ENCODE data around the gene BSN. TPM values are rescaled to one million over a fixed set of nuclear protein-coding genes. Genes with fewer than 3 reads are reported as not detected.

The BSN gene
- total RNA-seq, 2 experiments from 2014 or later, result 0.08 to 0.11 TPM

GRCh38 chr3:49654176-49654825 lies 100.0 kb downstream of the BSN start:
- H3K9me3 Mint-ChIP-seq, result no peaks in the 10 kb centered on the region
- no peak for DNase-seq
- H3K27ac Mint-ChIP-seq, result no peak overlapping the region
- ChIA-PET CTCF (no interaction called here), POLR2A (no interaction called here)
- H3K36me3 Mint-ChIP-seq (ENCODE audit: low read depth), result no peaks in the 10 kb centered on the region
- Histone ChIP-seq H3K4me1 (ENCODE audit: insufficient read depth, low read length) (no peaks in the 10 kb centered on the region), H3K4me3 (ENCODE audit: low read length) (no peak overlapping the region), H3K27me3 (ENCODE audit: control insufficient read depth in 1 of 2, insufficient read depth in 2 of 2, low read length in 2 of 2) (peaks cover 0 to 7% of the 10 kb centered on the region in 2 experiments), H3K27ac (ENCODE audit: low read depth in 1 of 2, low read length in 2 of 2) (no peak overlapping the region), H3K9me3 (ENCODE audit: control insufficient read depth in 1 of 2, insufficient read depth in 1 of 2, low read length in 2 of 2) (no peaks in the 10 kb centered on the region), H3K36me3 (ENCODE audit: insufficient read depth, low read length) (no peaks in the 10 kb centered on the region)
- no peaks in the 10 kb centered on the region for H3K4me1 Mint-ChIP-seq (ENCODE audit: low read depth)
- TF ChIP-seq CTCF (IDR thresholded peaks at IDR 0.05), result no peak
- ATAC-seq (ENCODE audit: poor library complexity), result no peak
- H3K4me3 Mint-ChIP-seq, result no peak overlapping the region
- intact Hi-C loops (cut with DNase I, micrococcal nuclease), result no loop called here
- peaks cover 5% of the 10 kb centered on the region for H3K27me3 Mint-ChIP-seq

- Mint-ChIP-seq H3K36me3 (ENCODE audit: low read depth) (no peaks in the 10 kb centered on the region), H3K27ac (no peak overlapping the region), H3K4me1 (ENCODE audit: low read depth) (no peaks in the 10 kb centered on the region), H3K4me3 (no peak overlapping the region), H3K27me3 (peaks cover 5% of the 10 kb centered on the region), H3K9me3 (no peaks in the 10 kb centered on the region)
- POLR2A ChIA-PET, result no interaction called here
- DNase-seq, result no peak
- Histone ChIP-seq H3K27me3 (ENCODE audit: control insufficient read depth in 1 of 2, insufficient read depth in 2 of 2, low read length in 2 of 2) (peaks cover 0 to 7% of the 10 kb centered on the region in 2 experiments), H3K36me3 (ENCODE audit: insufficient read depth, low read length) (no peaks in the 10 kb centered on the region), H3K27ac (ENCODE audit: low read depth in 1 of 2, low read length in 2 of 2) (no peak overlapping the region), H3K9me3 (ENCODE audit: control insufficient read depth in 1 of 2, insufficient read depth in 1 of 2, low read length in 2 of 2) (no peaks in the 10 kb centered on the region), H3K4me3 (ENCODE audit: low read length) (no peak overlapping the region), H3K4me1 (ENCODE audit: insufficient read depth, low read length) (no peaks in the 10 kb centered on the region)
- CTCF ChIA-PET, result no interaction called here
- no peak for ATAC-seq (ENCODE audit: poor library complexity)
- intact Hi-C loops (cut with DNase I, micrococcal nuclease), result no loop called here
- TF ChIP-seq CTCF (IDR thresholded peaks at IDR 0.05), result no peak
Observed at GRCh38 chr3:49654955-49655556, 100.8 kb downstream of the BSN start.

- no peak overlapping the region for H3K4me3 ChIP-seq (ENCODE audit: low read length)
- no peak overlapping the region for H3K27ac Mint-ChIP-seq
- peaks cover 5% of the 10 kb centered on the region for H3K27me3 Mint-ChIP-seq
- H3K4me1 Mint-ChIP-seq (ENCODE audit: low read depth), result no peaks in the 10 kb centered on the region
- DNase-seq, result no peak
- no peaks in the 10 kb centered on the region for H3K4me1 ChIP-seq (ENCODE audit: insufficient read depth, low read length)
- H3K9me3 Mint-ChIP-seq, result no peaks in the 10 kb centered on the region
- H3K9me3 ChIP-seq (ENCODE audit: control insufficient read depth in 1 of 2, insufficient read depth in 1 of 2, low read length in 2 of 2), result no peaks in the 10 kb centered on the region
- no peak for ATAC-seq (ENCODE audit: poor library complexity)
- peaks cover 0 to 7% of the 10 kb centered on the region in 2 experiments for H3K27me3 ChIP-seq (ENCODE audit: control insufficient read depth in 1 of 2, insufficient read depth in 2 of 2, low read length in 2 of 2)
- intact Hi-C loops (cut with DNase I, micrococcal nuclease), result no loop called here
- no peak overlapping the region for H3K4me3 Mint-ChIP-seq
- ChIA-PET CTCF (no interaction called here), POLR2A (no interaction called here)
- no peaks in the 10 kb centered on the region for H3K36me3 ChIP-seq (ENCODE audit: insufficient read depth, low read length)
- no peaks in the 10 kb centered on the region for H3K36me3 Mint-ChIP-seq (ENCODE audit: low read depth)
- H3K27ac ChIP-seq (ENCODE audit: low read depth in 1 of 2, low read length in 2 of 2), result no peak overlapping the region
- no peak for TF ChIP-seq CTCF (IDR thresholded peaks at IDR 0.05)
Observed at GRCh38 chr3:49655731-49656285, 101.5 kb downstream of the BSN start.

All from CD4-positive, alpha-beta T cell (primary cell).